Activated CD4-positive, alpha-beta T cell treated with anti-CD3 and anti-CD28 coated beads for 36 hours (primary cell): Measurements from ENCODE around the gene GLIS1. TPM values are rescaled to one million over a fixed set of nuclear protein-coding genes. Genes with fewer than 3 reads are reported as not detected.

Experiments used
- ATAC-seq: fragments of 200-7000 bp; cut with Tn5 transposase; one replicate; pipeline ENCODE4 v1.10.0; 2021; ENCODE audit warnings: mild to moderate bottlenecking, moderate library complexity
- CTCF ChIA-PET: fragments of 350-600 bp; sonication (Branson Sonifier 250); formaldehyde crosslinking; loops from one replicate; lab custom pipeline; 2021; ENCODE audit warnings: antibody characterized with exemption; lab: Charles Lee
- POLR2A ChIA-PET: fragments of 350-600 bp; sonication (Branson Sonifier 250); formaldehyde crosslinking; loops from one replicate; lab custom pipeline; 2021; ENCODE audit warnings: antibody characterized with exemption, inconsistent platforms; lab: Charles Lee
- DNase-seq: peaks from one replicate; pipeline ENCODE4 v3.0.0-alpha.2; 2020
- H3K27ac Mint-ChIP-seq: one replicate; pipeline ENCODE4 v1.8.0; 2021; ENCODE audit warnings: mixed read lengths
- H3K27me3 Mint-ChIP-seq: one replicate; pipeline ENCODE4 v1.8.0; 2021; ENCODE audit warnings: mixed read lengths
- H3K36me3 Mint-ChIP-seq: one replicate; pipeline ENCODE4 v1.8.0; 2021; ENCODE audit warnings: low read depth, mixed read lengths
- H3K4me1 Mint-ChIP-seq: one replicate; pipeline ENCODE4 v1.8.0; 2021; ENCODE audit warnings: mixed read lengths
- H3K4me3 Mint-ChIP-seq: one replicate; pipeline ENCODE4 v1.8.0; 2021; ENCODE audit warnings: mild to moderate bottlenecking, moderate library complexity, mixed read lengths
- H3K9me3 Mint-ChIP-seq: one replicate; pipeline ENCODE4 v1.8.0; 2021; ENCODE audit warnings: low read depth, mixed read lengths
- intact Hi-C, 2 experiments: fragments of 100-400 bp; cut with DNase I in 1 of 2; cut with micrococcal nuclease in 1 of 2; formaldehyde crosslinking; loops; one replicate each; pipeline versions ENCODE4 v1.14.2 to v1.15.1; 2022 to 2024; cut with DNase I, micrococcal nuclease
- total RNA-seq, 2 experiments: library from RNA; stranded (reverse); gene quantifications; one replicate each; pipeline ENCODE4 v1.2.3, GENCODE V29; 2021

GLIS1 gene
- total RNA-seq, 2 experiments from 2014 or later: not detected

GRCh38 chr1:53498555-53499131 is 240.3 kb downstream of the GLIS1 start:
- H3K36me3 Mint-ChIP-seq: no peaks in the 10 kb centered on the region
- H3K27ac Mint-ChIP-seq: no peak overlapping the region
- ChIA-PET POLR2A (no interaction called here), CTCF (interaction anchor here (1.3 kb wide), 1 partner anchor 11 kb away, joined by 4 read pairs; no protein-coding TSS in a partner anchor)
- no peak overlapping the region for H3K4me3 Mint-ChIP-seq
- H3K9me3 Mint-ChIP-seq: no peaks in the 10 kb centered on the region
- ATAC-seq (no peak), DNase-seq (no peak)
- intact Hi-C loops: no loop called here
- peaks cover 2% of the 10 kb centered on the region for H3K27me3 Mint-ChIP-seq
- H3K4me1 Mint-ChIP-seq: no peaks in the 10 kb centered on the region

DNA sequence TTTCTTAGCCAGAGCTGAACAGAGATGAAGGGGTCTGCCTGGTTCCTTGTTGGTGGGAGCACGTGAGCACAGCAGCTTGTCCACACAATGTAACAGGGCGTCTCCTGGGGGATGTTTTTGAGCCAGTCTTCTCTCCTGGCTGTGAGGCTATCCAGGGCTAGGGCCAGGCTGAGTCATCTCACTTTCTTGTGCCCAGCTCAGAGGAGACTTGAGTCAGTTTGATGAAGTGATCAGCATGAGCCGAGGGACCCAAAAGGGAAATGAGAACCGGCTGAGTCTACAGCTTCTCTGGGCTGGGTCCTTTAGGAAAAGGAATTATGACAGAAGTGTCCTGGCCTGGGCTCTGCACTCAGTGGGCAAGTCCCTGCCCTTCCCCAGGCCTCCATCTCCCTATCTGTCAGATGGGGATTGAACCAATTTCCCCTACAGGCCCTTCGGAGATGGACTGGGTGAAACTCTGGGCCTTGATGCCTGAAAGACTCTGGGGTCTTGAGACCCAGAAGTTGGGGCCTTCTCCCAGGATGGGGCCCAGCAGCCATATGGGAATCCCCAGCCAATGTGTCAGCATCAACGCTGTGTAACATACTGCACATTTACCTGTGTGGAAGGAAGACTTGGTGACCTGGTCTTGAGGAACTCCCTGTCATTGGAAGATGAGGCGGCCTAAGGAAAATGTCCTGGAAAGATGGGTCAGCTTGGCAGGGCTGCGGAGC is 243.2 kb downstream of the GLIS1 start:
- Mint-ChIP-seq H3K4me1 (no peaks in the 10 kb centered on the region), H3K9me3 (no peaks in the 10 kb centered on the region), H3K4me3 (no peak overlapping the region), H3K36me3 (no peaks in the 10 kb centered on the region), H3K27ac (no peak overlapping the region), H3K27me3 (peaks cover 2% of the 10 kb centered on the region)
- DNase-seq (no peak), ATAC-seq (no peak)
- ChIA-PET CTCF (interaction anchor here (0.8 kb wide), 1 partner anchor 37 kb away, joined by 3 read pairs; no protein-coding TSS in a partner anchor), POLR2A (no interaction called here)
- intact Hi-C loops: no loop called here

DNA sequence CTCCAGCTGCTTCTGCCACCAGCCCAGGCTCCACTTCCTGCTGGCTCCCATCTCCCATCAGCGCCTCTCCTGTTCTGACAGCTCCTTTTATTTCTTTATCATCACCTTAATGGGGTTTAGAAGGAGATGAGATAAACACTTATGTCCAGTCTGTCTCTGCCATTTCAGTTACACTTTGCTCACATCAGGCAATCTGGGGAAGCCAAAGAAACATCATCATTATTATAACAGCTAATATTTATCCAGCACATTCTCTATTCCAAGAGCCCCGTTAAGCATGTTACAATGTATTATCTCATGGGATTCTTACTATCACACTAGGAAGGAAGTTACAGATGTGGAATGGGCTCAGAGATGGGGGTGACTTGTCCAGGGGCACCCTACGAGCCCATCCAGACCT is 248.6 kb downstream of the GLIS1 start:
- Mint-ChIP-seq H3K9me3 (no peaks in the 10 kb centered on the region), H3K27ac (no peak overlapping the region), H3K27me3 (peaks cover 11% of the 10 kb centered on the region), H3K36me3 (no peaks in the 10 kb centered on the region), H3K4me1 (peaks cover under 1% of the 10 kb centered on the region), H3K4me3 (no peak overlapping the region)
- DNase-seq: no peak
- POLR2A ChIA-PET: no interaction called here
- ATAC-seq: no peak
- CTCF ChIA-PET: interaction anchor here (0.7 to 0.8 kb wide), 2 partner anchors 247 to 896 kb away, joined by 3 read pairs; no protein-coding TSS in a partner anchor
- intact Hi-C loops: no loop called here

DNA sequence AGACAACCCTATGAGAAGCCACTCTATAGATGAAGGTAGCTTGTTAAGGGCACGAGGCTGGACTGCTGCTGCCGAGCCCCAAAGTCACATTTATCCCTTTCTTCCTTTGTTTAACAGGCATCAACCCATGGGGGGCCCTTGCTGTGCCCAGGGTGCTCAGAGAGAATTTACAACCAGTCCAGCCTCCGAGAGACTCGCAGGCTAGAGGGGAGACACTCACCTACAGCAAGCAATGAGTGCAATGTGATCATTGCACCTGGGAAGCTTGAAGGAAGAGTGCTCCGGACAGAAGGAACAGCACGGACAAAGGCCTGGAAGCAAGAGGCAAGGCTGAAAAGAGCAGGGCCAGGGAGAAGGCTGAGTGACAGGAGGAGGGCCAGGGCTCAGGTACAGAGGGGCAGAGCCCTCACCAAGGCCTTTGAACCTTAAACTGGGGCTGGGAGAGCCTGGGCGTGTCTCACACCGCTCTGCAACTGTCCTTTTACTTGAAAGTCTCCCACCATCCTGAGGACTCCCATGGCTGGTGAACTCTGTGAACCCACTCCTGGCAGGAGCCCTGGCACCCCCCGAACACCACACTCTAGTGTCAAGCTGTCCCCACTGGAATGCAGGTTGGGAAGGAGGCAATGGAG is 252.5 kb downstream of the GLIS1 start:
- Mint-ChIP-seq H3K9me3 (no peaks in the 10 kb centered on the region), H3K4me1 (peaks cover 3% of the 10 kb centered on the region), H3K27ac (no peak overlapping the region), H3K36me3 (no peaks in the 10 kb centered on the region), H3K27me3 (peaks cover 9% of the 10 kb centered on the region), H3K4me3 (no peak overlapping the region)
- ChIA-PET POLR2A (no interaction called here), CTCF (interaction anchor here (0.5 to 1.7 kb wide), 6 partner anchors 8 to 615 kb away, joined by 3 to 8 read pairs (median 5); no protein-coding TSS in a partner anchor)
- ATAC-seq: no peak
- DNase-seq: no peak
- intact Hi-C loops: no loop called here

- CTCF ChIA-PET: interaction anchor here (0.6 to 1.7 kb wide), 7 partner anchors 8 to 1229 kb away, joined by 3 to 8 read pairs (median 5); no protein-coding TSS in a partner anchor
Observed at GRCh38 chr1:53485478-53486394, 253.2 kb downstream of the GLIS1 start.

GRCh38 chr1:53484705-53485477 is 254.1 kb downstream of the GLIS1 start:
- ChIA-PET POLR2A (no interaction called here), CTCF (interaction anchor here (0.6 to 1.5 kb wide), 7 partner anchors 10 to 288 kb away, joined by 3 to 6 read pairs (median 5); no protein-coding TSS in a partner anchor)
- DNase-seq (no peak), ATAC-seq (no peak)
- Mint-ChIP-seq H3K4me1 (peaks cover 3% of the 10 kb centered on the region), H3K9me3 (no peaks in the 10 kb centered on the region), H3K27ac (no peak overlapping the region), H3K27me3 (peaks cover 7% of the 10 kb centered on the region), H3K4me3 (no peak overlapping the region), H3K36me3 (no peaks in the 10 kb centered on the region)
- intact Hi-C loops: loop anchor here (1.0 to 5.0 kb wide), 4 partner anchors 107 to 269 kb away; no protein-coding TSS in a partner anchor

More at GRCh38 chr1:53485478-53486394, 253.2 kb downstream of the GLIS1 start:
- Mint-ChIP-seq H3K27ac (no peak overlapping the region), H3K27me3 (peaks cover 9% of the 10 kb centered on the region), H3K9me3 (no peaks in the 10 kb centered on the region), H3K4me3 (no peak overlapping the region), H3K4me1 (peaks cover 3% of the 10 kb centered on the region), H3K36me3 (no peaks in the 10 kb centered on the region)
- intact Hi-C loops: loop anchor here (1.0 kb wide), 3 partner anchors 109 to 269 kb away; no protein-coding TSS in a partner anchor
- ATAC-seq (peak; percentile 94), DNase-seq (peak; percentile 88)
- POLR2A ChIA-PET: no interaction called here

DNA sequence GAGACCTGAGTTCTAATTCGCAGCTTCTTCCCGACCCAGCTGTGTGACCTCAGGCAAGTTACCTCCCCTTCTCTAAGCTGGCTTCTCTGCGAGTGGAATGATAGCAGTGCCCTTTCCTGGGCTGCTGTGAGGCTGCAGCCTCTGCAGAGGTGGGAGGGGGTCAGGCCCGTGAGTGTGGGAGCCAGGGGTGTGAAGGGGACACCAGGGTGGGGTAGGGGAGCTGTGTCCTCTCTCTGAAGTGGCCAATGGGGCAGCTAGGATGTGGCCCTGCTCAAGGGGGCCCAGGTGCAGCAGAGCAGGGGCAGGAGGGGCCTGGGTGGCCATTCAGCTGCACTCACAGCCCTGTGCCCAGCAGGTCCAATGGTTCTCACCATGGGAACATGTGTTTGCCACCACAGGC is 255.3 kb downstream of the GLIS1 start:
- intact Hi-C loops: loop anchor here in 1 of 2 experiments (5.0 kb wide), 1 partner anchor 109 kb away; no protein-coding TSS in a partner anchor
- peaks cover 7% of the 10 kb centered on the region for H3K27me3 Mint-ChIP-seq
- H3K4me1 Mint-ChIP-seq: peaks cover 3% of the 10 kb centered on the region
- DNase-seq: no peak
- no peaks in the 10 kb centered on the region for H3K9me3 Mint-ChIP-seq
- POLR2A ChIA-PET: no interaction called here
- CTCF ChIA-PET: interaction anchor here (0.5 to 0.8 kb wide), 3 partner anchors 11 to 165 kb away, joined by 3 to 6 read pairs (median 3); no protein-coding TSS in a partner anchor
- no peak overlapping the region for H3K4me3 Mint-ChIP-seq
- H3K27ac Mint-ChIP-seq: no peak overlapping the region
- no peak for ATAC-seq
- H3K36me3 Mint-ChIP-seq: no peaks in the 10 kb centered on the region

- DNase-seq (no peak), ATAC-seq (no peak)
- H3K4me3 Mint-ChIP-seq: no peak overlapping the region
- peaks cover 7% of the 10 kb centered on the region for H3K27me3 Mint-ChIP-seq
- no peaks in the 10 kb centered on the region for H3K9me3 Mint-ChIP-seq
- ChIA-PET CTCF (no interaction called here), POLR2A (no interaction called here)
- H3K4me1 Mint-ChIP-seq: peaks cover 3% of the 10 kb centered on the region
- H3K36me3 Mint-ChIP-seq: no peaks in the 10 kb centered on the region
- intact Hi-C loops: loop anchor here in 1 of 2 experiments (5.0 kb wide), 1 partner anchor 109 kb away; no protein-coding TSS in a partner anchor
- no peak overlapping the region for H3K27ac Mint-ChIP-seq
Observed at GRCh38 chr1:53483170-53483569, 255.8 kb downstream of the GLIS1 start.

- no peaks in the 10 kb centered on the region for H3K9me3 Mint-ChIP-seq
- no peaks in the 10 kb centered on the region for H3K36me3 Mint-ChIP-seq
- no peak overlapping the region for H3K4me3 Mint-ChIP-seq
- H3K27me3 Mint-ChIP-seq: peaks cover 5% of the 10 kb centered on the region
- peaks cover 3% of the 10 kb centered on the region for H3K4me1 Mint-ChIP-seq
- ChIA-PET POLR2A (no interaction called here), CTCF (no interaction called here)
- H3K27ac Mint-ChIP-seq: no peak overlapping the region
- ATAC-seq (no peak), DNase-seq (no peak)
- intact Hi-C loops: loop anchor here in 1 of 2 experiments (5.0 kb wide), 1 partner anchor 110 kb away; no protein-coding TSS in a partner anchor
Observed at GRCh38 chr1:53482441-53483153, 256.4 kb downstream of the GLIS1 start.
